ENCODE results near the gene PRRT3. TPM values are rescaled to one million over a fixed set of nuclear protein-coding genes. Genes with fewer than 3 reads are reported as not detected.

Gene PRRT3
- total and polyA plus RNA-seq, 2 experiments from 2014 or later = 4.3 to 6.9 TPM

DNA sequence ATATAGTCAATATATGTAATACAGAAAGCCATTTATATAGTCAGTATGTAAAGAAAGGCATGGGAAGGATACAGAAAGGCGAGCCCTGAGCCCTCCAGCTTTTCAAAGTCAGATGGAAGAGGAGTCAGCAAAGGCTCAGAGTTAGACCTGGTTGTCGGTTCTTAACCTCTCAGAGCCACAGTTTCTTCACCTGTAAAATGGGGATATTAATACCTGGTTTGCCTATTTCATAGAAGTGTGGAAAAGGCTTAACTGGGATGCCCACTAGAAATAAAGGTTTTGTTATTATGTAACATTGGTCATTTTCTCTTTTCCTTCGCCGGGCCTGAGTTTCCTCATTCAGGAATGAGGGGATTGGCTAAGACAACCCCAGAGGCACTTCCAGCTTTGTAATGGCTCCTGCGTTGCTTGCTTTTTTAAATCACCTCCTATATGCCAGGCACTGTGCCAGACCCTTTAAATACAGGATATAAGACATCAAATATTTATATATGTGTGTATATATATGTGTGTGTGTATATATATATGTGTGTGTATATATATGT lies 16.2 kb downstream of the PRRT3 start:
- 0 out of 2 replicates have a peak, but pooled peaks cover 5% of the 10 kb centered on the region for H3F3A ChIP-seq (replicated peaks; ENCODE audit: low read depth)
- H3K4me1 Mint-ChIP-seq = peaks cover 10% of the 10 kb centered on the region
- DNase-seq (ENCODE audit: low spot score) (no peak), ATAC-seq (no peak)
- H3K36me3 Mint-ChIP-seq (ENCODE audit: low read depth) = peaks cover 20% of the 10 kb centered on the region
- H3K9me3 Mint-ChIP-seq = peaks cover 5% of the 10 kb centered on the region; the same call in 2 of the 3 replicates
- H3K4me1 ChIP-seq (ENCODE audit: insufficient read depth) = peaks cover 5% of the 10 kb centered on the region
- H3K9me2 ChIP-seq (ENCODE audit: insufficient read depth) = no peaks in the 10 kb centered on the region
- H3K79me2 ChIP-seq (replicated peaks; ENCODE audit: insufficient read depth) = no peaks in the 10 kb centered on the region; the same call in 1 of the 2 replicates
- H3K4me2 ChIP-seq = no peak overlapping the region
- no peak overlapping the region for H3K27ac ChIP-seq (ENCODE audit: low read depth)
- no peak overlapping the region for H3K27ac Mint-ChIP-seq
- TF ChIP-seq, protein P1, sequence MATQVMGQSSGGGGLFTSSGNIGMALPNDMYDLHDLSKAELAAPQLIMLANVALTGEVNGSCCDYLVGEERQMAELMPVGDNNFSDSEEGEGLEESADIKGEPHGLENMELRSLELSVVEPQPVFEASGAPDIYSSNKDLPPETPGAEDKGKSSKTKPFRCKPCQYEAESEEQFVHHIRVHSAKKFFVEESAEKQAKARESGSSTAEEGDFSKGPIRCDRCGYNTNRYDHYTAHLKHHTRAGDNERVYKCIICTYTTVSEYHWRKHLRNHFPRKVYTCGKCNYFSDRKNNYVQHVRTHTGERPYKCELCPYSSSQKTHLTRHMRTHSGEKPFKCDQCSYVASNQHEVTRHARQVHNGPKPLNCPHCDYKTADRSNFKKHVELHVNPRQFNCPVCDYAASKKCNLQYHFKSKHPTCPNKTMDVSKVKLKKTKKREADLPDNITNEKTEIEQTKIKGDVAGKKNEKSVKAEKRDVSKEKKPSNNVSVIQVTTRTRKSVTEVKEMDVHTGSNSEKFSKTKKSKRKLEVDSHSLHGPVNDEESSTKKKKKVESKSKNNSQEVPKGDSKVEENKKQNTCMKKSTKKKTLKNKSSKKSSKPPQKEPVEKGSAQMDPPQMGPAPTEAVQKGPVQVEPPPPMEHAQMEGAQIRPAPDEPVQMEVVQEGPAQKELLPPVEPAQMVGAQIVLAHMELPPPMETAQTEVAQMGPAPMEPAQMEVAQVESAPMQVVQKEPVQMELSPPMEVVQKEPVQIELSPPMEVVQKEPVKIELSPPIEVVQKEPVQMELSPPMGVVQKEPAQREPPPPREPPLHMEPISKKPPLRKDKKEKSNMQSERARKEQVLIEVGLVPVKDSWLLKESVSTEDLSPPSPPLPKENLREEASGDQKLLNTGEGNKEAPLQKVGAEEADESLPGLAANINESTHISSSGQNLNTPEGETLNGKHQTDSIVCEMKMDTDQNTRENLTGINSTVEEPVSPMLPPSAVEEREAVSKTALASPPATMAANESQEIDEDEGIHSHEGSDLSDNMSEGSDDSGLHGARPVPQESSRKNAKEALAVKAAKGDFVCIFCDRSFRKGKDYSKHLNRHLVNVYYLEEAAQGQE (IDR thresholded peaks at IDR 0.05; ENCODE audit: unreplicated experiment) = no peak
- TF ChIP-seq EZH2phosphoT487 (IDR thresholded peaks at IDR 0.05; ENCODE audit: unreplicated experiment) = no peak
- no peak for TF ChIP-seq ZNF331 (CRISPR knock-in tag; IDR thresholded peaks at IDR 0.05; ENCODE audit: low read depth)
- TF ChIP-seq EZH2 (IDR thresholded peaks at IDR 0.05; ENCODE audit: low read depth, unreplicated experiment) = no peak
- peaks cover 8% of the 10 kb centered on the region; the same call in 1 of the 2 replicates for H3K27me3 ChIP-seq (ENCODE audit: insufficient read depth)
- H3K27me3 Mint-ChIP-seq (ENCODE audit: insufficient read depth, low read depth, poor library complexity) = peaks cover 11% of the 10 kb centered on the region
- H3K4me3 Mint-ChIP-seq = no peak overlapping the region
- H4K20me1 ChIP-seq (replicated peaks; ENCODE audit: insufficient read depth) = no peaks in the 10 kb centered on the region
- peaks cover 6% of the 10 kb centered on the region; the same call in 1 of the 2 replicates for H3K36me3 ChIP-seq (ENCODE audit: insufficient read depth)
- no peak overlapping the region for H2AFZ ChIP-seq
- H3K4me3 ChIP-seq = no peak overlapping the region

DNA sequence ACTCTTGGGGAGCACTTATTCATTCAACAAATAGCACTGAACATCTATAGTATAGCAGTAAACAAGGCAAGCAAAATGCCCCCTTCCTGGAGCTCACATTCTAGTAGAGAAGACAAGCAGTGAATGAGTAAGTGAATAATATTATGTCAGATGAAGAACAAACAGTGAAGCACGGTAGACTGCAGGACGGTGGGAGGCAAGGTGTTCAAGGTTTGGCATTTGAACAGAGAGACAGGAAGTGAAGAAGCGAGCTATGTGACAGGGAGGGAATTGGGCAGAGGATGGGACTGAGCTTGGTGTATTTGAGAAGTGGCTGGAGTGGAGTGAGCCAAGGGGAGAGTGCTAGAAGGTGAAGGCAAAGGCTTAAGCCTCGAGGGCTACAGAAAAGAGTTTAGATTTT lies 17.2 kb downstream of the PRRT3 start:
- H3K79me2 ChIP-seq (replicated peaks; ENCODE audit: insufficient read depth) = no peaks in the 10 kb centered on the region; the same call in 1 of the 2 replicates
- H3K9me3 Mint-ChIP-seq = peaks cover 12% of the 10 kb centered on the region; the same call in 2 of the 3 replicates
- H3F3A ChIP-seq (replicated peaks; ENCODE audit: low read depth) = 0 out of 2 replicates have a peak, but pooled peaks cover 5% of the 10 kb centered on the region
- peaks cover 8% of the 10 kb centered on the region; the same call in 1 of the 2 replicates for H3K27me3 ChIP-seq (ENCODE audit: insufficient read depth)
- ATAC-seq (no peak), DNase-seq (ENCODE audit: low spot score) (no peak)
- H3K36me3 Mint-ChIP-seq (ENCODE audit: low read depth) = peaks cover 24% of the 10 kb centered on the region
- peaks cover 11% of the 10 kb centered on the region for H3K27me3 Mint-ChIP-seq (ENCODE audit: insufficient read depth, low read depth, poor library complexity)
- no peak overlapping the region for H2AFZ ChIP-seq
- peak overlapping the region; percentile 89; the same call in 1 of the 3 replicates for H3K4me3 Mint-ChIP-seq
- peaks cover 6% of the 10 kb centered on the region; the same call in 1 of the 2 replicates for H3K36me3 ChIP-seq (ENCODE audit: insufficient read depth)
- no peaks in the 10 kb centered on the region for H3K9me2 ChIP-seq (ENCODE audit: insufficient read depth)
- H4K20me1 ChIP-seq (replicated peaks; ENCODE audit: insufficient read depth) = no peaks in the 10 kb centered on the region
- H3K4me2 ChIP-seq = no peak overlapping the region
- H3K4me1 Mint-ChIP-seq = peaks cover 10% of the 10 kb centered on the region
- peaks cover 5% of the 10 kb centered on the region for H3K4me1 ChIP-seq (ENCODE audit: insufficient read depth)
- no peak overlapping the region for H3K4me3 ChIP-seq
- H3K27ac ChIP-seq (ENCODE audit: low read depth) = no peak overlapping the region
- no peak overlapping the region for H3K27ac Mint-ChIP-seq
- TF ChIP-seq, protein P2, sequence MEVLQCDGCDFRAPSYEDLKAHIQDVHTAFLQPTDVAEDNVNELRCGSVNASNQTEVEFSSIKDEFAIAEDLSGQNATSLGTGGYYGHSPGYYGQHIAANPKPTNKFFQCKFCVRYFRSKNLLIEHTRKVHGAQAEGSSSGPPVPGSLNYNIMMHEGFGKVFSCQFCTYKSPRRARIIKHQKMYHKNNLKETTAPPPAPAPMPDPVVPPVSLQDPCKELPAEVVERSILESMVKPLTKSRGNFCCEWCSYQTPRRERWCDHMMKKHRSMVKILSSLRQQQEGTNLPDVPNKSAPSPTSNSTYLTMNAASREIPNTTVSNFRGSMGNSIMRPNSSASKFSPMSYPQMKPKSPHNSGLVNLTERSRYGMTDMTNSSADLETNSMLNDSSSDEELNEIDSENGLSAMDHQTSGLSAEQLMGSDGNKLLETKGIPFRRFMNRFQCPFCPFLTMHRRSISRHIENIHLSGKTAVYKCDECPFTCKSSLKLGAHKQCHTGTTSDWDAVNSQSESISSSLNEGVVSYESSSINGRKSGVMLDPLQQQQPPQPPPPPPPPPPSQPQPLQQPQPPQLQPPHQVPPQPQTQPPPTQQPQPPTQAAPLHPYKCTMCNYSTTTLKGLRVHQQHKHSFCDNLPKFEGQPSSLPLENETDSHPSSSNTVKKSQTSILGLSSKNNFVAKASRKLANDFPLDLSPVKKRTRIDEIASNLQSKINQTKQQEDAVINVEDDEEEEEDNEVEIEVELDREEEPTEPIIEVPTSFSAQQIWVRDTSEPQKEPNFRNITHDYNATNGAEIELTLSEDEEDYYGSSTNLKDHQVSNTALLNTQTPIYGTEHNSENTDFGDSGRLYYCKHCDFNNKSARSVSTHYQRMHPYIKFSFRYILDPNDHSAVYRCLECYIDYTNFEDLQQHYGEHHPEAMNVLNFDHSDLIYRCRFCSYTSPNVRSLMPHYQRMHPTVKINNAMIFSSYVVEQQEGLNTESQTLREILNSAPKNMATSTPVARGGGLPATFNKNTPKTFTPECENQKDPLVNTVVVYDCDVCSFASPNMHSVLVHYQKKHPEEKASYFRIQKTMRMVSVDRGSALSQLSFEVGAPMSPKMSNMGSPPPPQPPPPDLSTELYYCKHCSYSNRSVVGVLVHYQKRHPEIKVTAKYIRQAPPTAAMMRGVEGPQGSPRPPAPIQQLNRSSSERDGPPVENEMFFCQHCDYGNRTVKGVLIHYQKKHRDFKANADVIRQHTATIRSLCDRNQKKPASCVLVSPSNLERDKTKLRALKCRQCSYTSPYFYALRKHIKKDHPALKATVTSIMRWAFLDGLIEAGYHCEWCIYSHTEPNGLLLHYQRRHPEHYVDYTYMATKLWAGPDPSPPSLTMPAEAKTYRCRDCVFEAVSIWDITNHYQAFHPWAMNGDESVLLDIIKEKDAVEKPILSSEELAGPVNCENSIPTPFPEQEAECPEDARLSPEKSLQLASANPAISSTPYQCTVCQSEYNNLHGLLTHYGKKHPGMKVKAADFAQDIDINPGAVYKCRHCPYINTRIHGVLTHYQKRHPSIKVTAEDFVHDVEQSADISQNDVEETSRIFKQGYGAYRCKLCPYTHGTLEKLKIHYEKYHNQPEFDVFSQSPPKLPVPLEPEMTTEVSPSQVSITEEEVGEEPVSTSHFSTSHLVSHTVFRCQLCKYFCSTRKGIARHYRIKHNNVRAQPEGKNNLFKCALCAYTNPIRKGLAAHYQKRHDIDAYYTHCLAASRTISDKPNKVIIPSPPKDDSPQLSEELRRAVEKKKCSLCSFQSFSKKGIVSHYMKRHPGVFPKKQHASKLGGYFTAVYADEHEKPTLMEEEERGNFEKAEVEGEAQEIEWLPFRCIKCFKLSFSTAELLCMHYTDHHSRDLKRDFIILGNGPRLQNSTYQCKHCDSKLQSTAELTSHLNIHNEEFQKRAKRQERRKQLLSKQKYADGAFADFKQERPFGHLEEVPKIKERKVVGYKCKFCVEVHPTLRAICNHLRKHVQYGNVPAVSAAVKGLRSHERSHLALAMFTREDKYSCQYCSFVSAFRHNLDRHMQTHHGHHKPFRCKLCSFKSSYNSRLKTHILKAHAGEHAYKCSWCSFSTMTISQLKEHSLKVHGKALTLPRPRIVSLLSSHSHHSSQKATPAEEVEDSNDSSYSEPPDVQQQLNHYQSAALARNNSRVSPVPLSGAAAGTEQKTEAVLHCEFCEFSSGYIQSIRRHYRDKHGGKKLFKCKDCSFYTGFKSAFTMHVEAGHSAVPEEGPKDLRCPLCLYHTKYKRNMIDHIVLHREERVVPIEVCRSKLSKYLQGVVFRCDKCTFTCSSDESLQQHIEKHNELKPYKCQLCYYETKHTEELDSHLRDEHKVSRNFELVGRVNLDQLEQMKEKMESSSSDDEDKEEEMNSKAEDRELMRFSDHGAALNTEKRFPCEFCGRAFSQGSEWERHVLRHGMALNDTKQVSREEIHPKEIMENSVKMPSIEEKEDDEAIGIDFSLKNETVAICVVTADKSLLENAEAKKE (CRISPR knock-in tag; IDR thresholded peaks at IDR 0.05) = no peak
- no peak for TF ChIP-seq EZH2 (IDR thresholded peaks at IDR 0.05; ENCODE audit: low read depth, unreplicated experiment)
- no peak for TF ChIP-seq JUNB (IDR thresholded peaks at IDR 0.05; ENCODE audit: unreplicated experiment)
- TF ChIP-seq ZNF331 (CRISPR knock-in tag; IDR thresholded peaks at IDR 0.05; ENCODE audit: low read depth) = no peak
- TF ChIP-seq, protein P3, sequence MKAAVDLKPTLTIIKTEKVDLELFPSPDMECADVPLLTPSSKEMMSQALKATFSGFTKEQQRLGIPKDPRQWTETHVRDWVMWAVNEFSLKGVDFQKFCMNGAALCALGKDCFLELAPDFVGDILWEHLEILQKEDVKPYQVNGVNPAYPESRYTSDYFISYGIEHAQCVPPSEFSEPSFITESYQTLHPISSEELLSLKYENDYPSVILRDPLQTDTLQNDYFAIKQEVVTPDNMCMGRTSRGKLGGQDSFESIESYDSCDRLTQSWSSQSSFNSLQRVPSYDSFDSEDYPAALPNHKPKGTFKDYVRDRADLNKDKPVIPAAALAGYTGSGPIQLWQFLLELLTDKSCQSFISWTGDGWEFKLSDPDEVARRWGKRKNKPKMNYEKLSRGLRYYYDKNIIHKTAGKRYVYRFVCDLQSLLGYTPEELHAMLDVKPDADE (IDR thresholded peaks at IDR 0.05) = no peak
